HuH-7.5 (cell line): Measurements from ENCODE around the gene ZFPM1.
A peak's percentile ranks its signal among the peaks of the same experiment; 100 is the strongest.

ENCODE experiments used
- DNase-seq: peaks from one replicate; pipeline ENCODE4 v3.0.0; 2011; ENCODE audit warnings: low spot score

Gene ZFPM1

DNA sequence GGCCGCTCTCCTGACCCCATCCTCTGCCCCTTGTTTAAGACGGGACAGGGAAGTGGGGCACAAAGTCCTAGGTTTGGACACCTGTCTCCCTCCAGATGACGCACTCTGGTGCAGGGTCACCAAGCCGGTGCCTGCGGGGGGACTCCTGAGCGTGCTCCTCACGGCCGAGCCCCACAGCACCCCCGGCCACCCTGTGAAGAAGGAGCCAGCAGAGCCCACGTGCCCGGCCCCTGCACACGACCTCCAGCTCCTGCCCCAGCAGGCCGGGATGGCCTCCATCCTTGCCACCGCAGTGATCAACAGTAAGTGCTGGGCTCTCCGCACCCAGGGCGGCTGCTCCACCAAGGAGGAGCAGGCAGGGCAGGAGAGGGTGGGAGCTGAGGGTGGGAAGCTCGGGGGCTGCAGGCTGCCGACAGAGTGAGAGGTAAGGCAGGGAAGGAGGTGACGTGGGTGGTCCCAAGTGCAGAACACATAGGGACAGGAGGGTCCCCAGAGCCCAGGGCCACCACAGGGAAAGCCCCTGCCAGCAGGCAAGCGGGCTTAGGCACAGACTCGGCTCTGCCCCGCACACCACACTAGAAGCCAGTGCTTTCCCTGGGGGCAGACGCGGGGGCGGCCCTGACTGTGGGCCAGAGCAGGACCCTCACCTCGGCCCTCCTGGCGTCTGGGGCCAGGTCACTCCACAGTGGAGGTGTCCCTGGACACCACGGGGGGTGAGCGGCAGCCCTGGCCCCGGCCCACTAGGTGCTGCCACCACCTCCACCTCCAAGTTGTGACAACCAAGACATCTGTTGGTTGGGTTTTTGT lies 75.1 kb downstream of the ZFPM1 start:
- no peak for DNase-seq

DNA sequence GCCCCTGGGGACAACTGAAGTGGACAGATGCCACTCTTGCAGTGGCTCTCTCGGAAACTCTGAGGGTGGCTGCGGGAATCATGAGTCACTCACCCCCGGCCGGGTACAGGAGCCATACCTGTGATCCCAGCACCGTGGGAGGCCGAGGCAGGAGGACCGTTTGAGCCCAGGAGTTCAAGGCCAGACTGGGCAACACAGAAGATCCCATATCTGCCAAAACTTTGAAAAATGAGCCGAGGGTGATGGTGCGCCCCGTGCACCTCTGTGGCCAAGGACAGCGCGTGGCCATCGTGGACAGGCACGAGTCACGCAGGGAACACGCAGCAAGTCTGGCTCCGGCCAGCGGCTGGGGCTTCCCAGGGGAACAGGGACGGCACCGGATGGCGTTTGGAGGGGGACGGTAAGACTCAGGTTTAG lies 75.8 kb downstream of the ZFPM1 start:
- no peak for DNase-seq

DNA sequence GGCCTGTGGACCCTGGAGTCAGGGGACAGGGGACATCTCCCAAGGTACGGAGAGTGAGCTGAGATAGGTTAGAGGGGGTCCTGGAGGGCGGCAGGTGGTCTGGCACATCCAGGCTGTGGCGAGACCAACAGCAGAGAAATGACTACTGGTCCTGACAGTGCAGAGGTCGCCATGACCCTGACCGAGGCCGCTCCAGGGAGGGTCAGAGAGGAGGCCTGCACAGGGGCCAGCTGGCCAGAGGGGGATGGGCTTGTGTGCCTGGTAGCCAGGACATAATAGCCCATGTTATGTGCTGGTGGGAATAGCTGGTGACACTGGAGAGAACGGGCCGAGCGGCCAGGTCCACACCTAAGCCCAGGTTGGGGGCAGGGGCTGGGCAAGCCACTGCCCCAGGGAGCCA lies 76.5 kb downstream of the ZFPM1 start:
- DNase-seq, result no peak

DNA sequence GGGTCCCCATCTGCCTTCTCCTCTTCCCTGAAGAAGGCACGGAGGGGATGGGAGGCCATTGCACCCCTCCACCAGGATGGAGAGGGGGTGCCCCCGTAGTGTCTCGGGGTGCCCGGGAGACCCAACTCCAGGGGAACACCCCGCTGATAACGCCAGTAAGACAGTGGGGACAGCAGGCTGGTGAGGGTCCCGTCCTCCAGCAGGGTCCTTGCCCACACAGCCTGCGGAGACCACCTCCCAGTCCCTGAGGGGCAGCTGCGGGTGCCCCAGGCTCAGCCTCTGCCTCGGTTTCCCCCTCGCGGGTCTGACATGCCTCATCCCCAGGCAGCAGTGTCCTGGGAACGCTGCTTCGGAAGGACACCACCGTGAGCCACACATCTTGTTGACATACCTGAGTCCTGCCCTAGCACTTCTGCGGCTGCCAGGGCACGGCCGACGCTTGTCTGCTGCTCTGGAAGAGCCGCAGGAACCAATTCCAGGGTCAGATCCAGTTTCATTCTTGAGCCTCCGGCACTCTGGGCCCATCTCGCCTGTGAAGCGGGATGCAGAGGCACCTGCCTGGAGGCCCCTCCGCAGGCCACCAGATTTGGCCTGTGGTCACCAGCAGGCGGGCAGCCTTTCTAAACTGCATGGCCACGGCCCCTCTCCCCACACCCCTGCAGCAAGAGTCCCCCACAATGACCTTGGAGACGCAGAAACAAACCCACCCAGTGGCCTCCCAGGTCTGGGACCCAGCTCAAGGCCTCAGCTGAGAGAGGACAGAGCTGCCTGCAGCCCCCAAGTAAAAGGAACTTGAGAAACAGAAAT lies 77.2 kb downstream of the ZFPM1 start:
- no peak for DNase-seq

DNA sequence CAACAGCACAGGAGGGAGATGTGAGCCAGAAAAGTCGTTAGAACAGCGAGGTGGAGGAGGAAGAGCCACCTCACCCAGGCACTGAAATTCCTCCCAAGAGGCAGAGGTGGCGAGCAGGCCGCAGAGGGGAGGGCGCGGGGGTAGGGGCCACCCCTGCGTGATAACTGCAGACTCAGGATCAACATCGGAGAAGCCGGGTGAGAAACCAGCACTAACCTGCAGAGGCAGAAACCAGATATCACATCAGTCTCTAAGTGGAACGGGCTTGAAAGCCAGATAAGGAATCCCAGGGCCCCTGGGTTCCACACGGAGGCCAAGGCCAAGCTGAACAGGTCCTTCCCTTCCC lies 77.8 kb downstream of the ZFPM1 start:
- no peak for DNase-seq

DNA sequence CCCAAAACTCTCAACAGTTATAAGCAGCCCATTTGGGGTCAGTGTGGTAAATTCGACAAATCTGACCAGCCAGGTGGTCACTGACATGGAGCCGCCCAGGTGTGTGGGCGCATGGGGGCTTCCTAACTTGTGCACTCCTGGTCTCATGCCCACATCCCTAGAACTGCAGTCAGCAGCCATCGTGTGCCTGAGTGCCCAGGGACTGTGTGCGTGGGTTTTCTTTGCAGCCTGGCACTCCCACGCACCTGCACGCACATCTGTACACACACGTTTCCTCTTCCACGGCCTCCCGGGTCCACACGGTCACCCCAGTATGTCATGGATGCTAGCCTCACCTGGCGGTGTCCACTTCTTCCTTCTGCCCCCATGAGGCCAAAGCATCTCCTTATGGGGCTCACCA lies 78.3 kb downstream of the ZFPM1 start:
- no peak for DNase-seq

DNA sequence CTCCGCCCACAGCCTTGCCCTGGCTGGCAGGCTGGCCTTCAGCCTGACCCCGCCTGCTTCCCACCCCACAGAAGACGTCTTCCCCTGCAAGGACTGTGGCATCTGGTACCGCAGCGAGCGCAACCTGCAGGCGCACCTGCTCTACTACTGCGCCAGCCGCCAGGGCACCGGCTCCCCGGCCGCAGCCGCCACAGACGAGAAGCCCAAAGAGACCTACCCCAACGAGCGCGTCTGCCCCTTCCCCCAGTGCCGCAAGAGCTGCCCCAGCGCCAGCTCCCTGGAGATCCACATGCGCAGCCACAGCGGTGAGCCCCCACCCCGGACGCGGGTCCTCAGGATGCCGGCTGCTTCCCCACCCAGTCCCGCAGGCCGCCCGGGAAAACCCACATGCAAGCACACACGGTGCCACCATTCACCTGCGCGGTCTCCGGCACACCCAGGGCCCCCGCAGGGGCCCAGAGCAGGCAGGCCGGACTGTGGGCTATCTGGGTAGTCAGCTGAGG lies 78.9 kb downstream of the ZFPM1 start:
- no peak for DNase-seq

DNA sequence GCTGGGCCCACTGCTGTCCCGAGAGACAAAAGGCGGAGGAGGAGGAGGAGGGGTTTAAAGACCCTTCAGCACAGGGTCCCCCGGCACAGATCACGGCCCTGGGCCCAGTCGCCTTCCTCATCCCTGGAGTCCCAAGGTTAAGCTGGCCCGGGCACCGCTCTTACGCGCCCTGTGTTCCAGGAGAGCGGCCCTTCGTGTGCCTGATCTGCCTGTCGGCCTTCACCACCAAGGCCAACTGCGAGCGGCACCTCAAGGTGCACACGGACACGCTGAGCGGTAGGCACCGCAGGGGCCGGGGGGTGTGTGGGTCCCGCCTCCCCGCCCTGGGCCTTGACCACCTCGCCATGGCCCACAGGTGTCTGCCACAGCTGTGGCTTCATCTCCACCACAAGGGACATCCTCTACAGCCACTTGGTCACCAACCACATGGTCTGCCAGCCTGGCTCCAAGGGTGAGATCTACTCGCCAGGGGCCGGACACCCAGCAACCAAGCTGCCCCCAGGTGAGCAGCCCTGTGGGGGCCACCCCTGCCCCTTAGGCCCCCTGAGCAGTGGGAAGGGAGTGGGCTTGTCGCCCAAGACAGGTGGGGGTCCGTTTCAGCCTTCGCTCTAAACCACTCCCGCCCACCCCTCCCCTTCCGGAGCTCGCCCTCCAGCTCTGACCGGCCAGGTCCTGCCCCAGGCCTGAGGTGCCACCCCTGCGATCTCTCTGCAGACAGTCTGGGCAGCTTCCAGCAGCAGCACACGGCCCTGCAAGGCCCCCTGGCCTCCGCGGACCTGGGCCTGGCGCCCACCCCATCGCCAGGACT lies 79.6 kb downstream of the ZFPM1 start:
- DNase-seq, result no peak

DNA sequence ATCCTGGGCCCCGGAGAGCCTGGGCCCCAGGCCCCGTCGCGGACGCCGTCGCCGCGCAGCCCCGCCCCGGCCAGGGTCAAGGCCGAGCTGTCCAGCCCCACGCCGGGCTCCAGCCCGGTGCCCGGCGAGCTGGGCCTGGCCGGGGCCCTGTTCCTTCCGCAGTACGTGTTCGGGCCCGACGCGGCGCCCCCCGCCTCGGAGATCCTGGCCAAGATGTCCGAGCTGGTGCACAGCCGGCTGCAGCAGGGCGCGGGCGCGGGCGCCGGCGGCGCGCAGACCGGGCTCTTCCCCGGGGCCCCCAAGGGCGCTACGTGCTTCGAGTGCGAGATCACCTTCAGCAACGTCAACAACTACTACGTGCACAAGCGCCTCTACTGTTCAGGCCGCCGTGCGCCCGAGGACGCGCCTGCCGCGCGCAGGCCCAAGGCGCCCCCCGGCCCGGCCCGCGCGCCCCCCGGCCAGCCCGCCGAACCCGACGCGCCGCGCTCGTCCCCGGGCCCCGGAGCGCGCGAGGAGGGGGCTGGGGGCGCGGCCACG lies 80.4 kb downstream of the ZFPM1 start:
- DNase-seq, result no peak

DNA sequence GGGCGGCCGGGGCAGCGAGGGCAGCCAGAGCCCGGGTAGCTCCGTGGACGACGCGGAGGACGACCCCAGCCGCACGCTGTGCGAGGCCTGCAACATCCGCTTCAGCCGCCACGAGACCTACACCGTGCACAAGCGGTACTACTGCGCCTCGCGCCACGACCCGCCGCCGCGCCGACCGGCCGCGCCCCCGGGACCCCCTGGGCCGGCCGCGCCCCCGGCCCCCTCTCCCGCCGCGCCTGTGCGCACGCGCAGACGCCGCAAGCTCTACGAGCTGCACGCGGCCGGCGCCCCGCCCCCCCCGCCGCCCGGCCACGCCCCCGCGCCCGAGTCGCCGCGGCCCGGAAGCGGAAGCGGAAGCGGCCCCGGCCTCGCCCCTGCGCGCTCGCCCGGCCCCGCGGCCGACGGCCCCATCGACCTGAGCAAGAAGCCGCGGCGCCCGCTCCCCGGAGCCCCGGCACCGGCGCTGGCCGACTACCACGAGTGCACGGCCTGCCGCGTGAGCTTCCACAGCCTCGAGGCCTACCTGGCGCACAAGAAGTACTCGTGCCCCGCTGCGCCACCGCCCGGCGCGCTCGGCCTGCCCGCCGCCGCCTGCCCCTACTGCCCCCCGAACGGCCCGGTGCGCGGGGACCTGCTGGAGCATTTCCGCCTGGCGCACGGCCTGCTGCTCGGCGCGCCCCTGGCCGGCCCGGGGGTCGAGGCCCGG lies 81.0 kb downstream of the ZFPM1 start:
- DNase-seq, result no peak

DNA sequence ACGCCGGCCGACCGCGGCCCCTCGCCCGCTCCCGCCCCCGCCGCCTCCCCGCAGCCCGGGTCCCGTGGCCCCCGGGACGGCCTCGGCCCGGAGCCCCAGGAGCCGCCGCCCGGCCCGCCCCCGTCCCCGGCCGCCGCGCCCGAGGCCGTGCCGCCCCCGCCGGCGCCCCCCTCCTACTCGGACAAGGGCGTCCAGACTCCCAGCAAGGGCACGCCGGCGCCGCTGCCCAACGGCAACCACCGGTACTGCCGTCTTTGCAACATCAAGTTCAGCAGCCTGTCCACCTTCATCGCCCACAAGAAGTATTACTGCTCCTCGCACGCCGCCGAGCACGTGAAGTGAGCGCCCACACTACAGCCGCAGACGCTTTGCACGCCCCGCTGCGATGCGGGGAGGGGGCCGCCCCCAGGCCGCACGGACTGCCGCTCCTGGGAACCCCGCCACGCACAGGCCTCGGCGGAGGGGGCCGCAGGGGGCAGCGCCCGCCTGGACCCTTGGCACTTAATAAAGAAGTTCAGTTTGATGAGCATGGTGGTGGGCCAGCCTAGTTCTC lies 81.6 kb downstream of the ZFPM1 start:
- DNase-seq, result no peak

DNA sequence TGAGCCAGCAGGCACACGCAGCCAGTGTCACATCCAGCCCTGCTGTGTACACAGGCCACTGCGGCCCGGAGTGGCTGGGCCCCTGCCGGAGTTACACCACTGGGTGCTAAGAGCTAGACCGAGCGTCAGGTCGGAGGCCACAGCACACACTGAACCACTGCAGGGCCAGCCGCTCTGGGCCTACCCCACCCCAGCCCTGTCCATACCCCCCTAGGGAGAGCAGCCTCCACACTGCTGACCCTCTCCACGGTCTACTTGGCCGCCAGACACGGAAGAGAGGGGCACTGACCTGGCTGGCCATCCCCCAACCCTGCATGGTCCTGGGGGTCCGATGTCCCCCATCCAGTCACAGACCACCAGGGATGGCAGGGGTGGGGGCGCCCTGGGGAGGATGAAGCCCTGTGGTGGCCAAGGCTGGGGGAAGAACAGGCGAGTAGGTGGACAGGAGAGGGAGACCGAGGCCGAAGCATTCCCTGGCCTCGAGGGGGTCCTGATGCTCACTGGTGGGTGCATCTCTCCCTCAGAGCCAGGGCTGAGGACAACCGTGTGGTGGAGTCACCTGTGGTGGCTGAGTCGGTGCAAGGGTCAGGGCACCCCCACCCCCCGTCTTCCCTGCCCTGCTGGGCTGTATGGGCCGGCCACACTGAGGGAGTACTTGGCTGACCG lies 82.2 kb downstream of the ZFPM1 start:
- no peak for DNase-seq

DNA sequence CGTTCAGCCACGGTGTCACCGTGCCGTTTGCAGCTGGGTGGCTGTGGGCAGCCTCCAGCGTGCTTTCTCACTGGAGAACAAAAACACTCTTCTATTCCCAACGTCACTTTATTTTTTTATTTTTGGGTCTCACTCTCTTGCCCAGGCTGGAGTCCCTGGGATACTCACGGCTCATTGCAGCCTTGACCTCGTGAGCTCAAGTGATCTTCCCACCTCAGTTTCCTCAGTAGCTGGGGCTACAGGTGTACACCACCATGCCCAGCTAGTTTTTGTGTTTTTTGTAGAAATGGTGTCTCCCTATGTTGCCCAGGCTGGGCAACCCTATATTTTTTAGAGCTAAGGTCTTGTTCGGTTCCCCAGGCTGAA lies 82.8 kb downstream of the ZFPM1 start:
- DNase-seq, result no peak

DNA sequence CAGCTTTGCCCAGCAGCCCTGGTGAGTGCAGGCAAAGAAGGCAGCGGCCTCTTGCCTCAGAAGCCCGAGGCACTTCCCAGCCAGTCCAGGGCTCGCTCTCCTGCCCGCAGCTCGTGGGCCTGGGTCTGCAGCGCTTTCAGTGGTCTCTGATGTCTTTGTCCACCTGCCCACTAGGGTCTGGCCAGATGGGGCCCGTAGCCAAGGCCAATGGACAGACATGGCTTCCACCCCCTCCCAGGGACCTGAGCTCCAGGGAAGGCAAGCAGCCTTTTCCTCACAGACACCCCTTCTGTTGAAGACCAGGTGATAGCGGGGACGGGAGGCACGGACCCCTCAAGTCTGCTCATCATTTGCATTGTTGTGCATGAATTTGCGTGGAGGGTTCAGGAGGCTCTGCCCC lies 83.4 kb downstream of the ZFPM1 start:
- DNase-seq, result no peak

DNA sequence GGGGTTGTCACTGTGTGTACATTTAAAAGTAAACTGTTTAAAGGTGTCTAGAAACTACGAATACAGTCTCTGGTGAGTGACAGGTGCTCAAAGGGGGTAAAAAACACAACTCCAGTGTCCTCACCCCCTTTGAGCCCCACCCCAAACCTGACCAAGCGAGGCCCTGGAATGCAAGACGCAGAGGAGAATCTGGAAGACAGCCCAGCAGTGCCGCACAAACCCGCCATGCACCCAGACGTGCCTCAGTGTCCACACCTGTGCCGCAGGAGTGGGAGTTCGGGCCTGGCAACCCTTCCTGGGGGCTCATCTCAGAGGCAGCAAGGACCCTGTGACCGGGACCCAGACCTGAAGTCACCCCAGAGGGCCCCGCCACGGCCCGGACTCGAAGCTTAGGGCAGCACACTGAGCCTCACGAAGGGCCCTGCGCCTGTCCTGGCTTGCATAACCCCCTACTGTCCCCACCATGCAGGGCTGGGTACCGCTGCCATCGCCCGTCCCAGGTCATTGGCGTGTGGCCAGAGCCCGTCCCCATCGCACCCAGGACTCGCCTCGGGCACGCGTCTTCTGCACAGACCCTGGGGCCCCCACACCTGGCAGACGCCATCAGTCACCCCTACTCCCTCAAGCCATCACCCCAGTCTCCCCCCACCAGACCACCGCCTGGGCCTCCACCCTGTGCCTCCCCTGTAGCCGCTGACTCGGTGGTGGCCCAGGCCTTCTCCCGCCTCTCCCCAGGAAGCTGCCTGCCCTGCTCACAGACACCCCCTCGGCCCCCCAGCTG lies 84.1 kb downstream of the ZFPM1 start:
- peak; percentile 66 for DNase-seq

DNA sequence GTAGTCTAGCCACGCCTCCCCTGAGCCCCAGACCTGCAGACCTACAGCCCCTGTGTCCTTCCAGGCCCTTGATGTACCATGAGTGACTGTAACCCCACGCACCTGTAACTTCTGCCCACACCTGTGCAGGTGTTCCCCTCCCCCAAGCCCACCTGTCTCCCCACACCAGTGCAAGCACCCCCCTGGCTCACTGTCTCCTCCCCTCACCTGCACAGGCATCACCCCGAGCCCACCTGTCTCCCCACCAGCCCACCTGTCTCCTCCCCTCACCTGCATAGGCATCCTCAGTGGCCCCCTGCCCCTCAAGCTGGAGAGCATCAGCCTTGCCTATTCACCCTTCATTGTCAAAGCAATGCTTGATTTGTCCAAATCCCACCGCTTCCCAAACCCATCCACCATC lies 84.8 kb downstream of the ZFPM1 start:
- DNase-seq, result no peak

DNA sequence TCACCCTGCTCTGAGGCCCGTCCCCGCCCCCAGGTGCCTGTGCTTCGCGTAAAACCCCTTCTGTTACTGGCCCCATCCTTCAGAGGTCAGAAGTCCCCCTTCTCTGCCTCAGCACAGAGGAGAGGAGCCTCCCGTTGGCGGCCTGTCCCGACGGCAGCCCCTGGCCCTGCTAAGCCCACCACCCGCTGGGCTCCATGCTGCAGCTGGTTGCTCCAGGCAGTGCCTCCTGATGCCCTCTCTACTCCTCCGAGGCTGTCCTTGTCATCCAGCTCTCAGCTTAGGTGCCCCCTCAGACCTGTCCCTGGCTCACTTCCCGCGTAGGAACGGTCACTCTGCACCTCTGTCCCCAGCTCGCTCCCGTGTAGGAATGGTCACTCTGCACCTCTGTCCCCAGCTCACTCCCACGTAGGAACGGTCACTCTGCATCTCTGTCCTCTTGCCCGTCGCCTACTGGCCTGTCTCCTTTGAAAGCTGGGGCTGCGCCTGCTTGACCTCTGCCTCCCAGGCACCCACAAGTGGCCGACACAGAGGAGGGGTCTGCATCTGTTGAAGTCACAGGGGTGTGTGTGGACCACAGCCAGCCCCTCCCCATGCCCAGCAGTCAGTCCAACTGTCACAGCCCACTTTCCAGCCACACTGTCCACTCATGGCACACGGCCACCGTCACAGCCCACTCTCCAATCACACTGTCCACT lies 85.4 kb downstream of the ZFPM1 start:
- no peak for DNase-seq

DNA sequence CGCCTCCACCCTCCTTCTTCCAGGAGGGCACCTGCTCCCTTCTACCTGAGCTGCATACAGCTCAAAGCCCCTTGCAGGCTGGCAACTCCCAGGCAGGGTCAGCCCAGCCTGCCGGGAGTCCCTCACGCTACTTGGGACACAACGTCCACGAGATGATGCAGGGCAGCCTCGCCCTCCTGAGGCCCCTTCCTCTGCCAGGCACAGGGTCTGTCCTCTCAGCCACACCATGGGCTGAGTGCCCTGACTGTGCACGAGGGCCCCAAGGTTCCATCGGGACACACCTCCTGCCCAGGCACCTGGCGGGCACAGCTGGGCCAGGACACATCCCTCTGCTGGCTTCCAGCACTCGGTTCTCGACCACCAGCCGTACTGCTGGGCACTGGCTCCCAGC lies 86.2 kb downstream of the ZFPM1 start:
- DNase-seq, result no peak

DNA sequence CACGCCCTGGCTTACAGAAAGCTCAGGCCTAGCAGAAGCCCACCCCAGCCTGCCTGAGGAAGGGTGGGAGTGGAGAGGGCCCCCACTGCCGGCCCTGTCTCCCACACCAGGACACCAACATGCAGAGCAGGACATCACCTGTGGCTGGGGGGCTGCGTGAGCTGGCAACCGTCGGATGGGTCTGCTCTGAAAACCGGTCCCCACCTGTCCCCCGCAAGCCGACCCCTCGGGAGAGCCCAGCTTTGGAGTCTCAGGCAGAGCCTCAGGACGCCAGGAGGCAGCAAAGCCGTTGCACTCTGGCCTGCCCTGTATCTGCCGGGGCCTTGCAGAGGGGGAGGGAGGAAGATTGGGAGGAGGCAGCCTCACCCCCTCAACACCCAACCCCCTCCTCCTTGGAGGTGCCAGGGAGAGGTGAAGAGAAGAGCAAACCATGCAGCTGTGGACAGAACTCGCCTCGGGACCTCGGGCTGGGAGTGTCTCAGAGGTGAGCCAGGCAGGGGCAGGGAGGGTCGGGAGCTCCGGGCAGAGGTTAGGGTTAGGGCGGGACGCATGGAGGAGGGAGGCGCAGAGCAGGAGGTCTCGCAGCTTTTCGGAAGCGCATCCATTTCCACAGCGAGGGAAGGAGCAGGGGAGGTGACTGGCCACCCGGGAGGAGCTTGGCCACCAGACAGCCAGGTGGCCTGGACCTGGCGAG lies 86.7 kb downstream of the ZFPM1 start:
- no peak for DNase-seq
